Measurements from ENCODE around the gene C9orf50.

Gene C9orf50

GRCh38 chr9:129608561-129609481, 12.1 kb downstream of the C9orf50 start:
- H3K27ac ChIP-seq = peak overlapping the region; percentile 88
- no peak for TF ChIP-seq CTCF (IDR thresholded peaks at IDR 0.05)
- TF ChIP-seq ZFX (IDR thresholded peaks at IDR 0.05; ENCODE audit: borderline replicate concordance) = no peak

GRCh38 chr9:129607027-129607387, 13.9 kb downstream of the C9orf50 start:
- H3K27ac ChIP-seq = peak overlapping the region; percentile 88
- TF ChIP-seq CTCF (IDR thresholded peaks at IDR 0.05) = no peak
- TF ChIP-seq ZFX (IDR thresholded peaks at IDR 0.05; ENCODE audit: borderline replicate concordance) = no peak

- peak overlapping the region; percentile 88 for H3K27ac ChIP-seq
- TF ChIP-seq CTCF (IDR thresholded peaks at IDR 0.05) (no peak), ZFX (IDR thresholded peaks at IDR 0.05; ENCODE audit: borderline replicate concordance) (no peak)
These were observed 14.5 kb downstream of the C9orf50 start for GRCh38 chr9:129606161-129607026.

- H3K27ac ChIP-seq = peak overlapping the region; percentile 37
- TF ChIP-seq ZFX (IDR thresholded peaks at IDR 0.05; ENCODE audit: borderline replicate concordance) (no peak), CTCF (IDR thresholded peaks at IDR 0.05) (no peak)
These were observed 16.1 kb downstream of the C9orf50 start for GRCh38 chr9:129604766-129605163.

- TF ChIP-seq ZFX (IDR thresholded peaks at IDR 0.05; ENCODE audit: borderline replicate concordance) (no peak), CTCF (IDR thresholded peaks at IDR 0.05) (no peak)
- H3K27ac ChIP-seq = peak overlapping the region; percentile 37
These were observed 16.7 kb downstream of the C9orf50 start for GRCh38 chr9:129604056-129604765.

GRCh38 chr9:129602598-129603415, 18.1 kb downstream of the C9orf50 start:
- no peak overlapping the region for H3K27ac ChIP-seq
- TF ChIP-seq ZFX (IDR thresholded peaks at IDR 0.05; ENCODE audit: borderline replicate concordance) (no peak), CTCF (IDR thresholded peaks at IDR 0.05) (no peak)

Measured in 22Rv1 (cell line).